GM10847 (cell line): ENCODE results near the gene HDAC7.

ENCODE experiments used
- POLR2A ChIP-seq: IDR thresholded peaks from 2 replicates; pipeline ENCODE4 v1.6.1; 2011; ENCODE audit not compliant: insufficient read length; ENCODE audit errors: extremely low read depth

The HDAC7 gene

GRCh38 chr12:47797441-47797840, 22.3 kb downstream of the HDAC7 start:
- TF ChIP-seq POLR2A: no peak

- TF ChIP-seq POLR2A: no peak
These were observed 23.8 kb downstream of the HDAC7 start for GRCh38 chr12:47795814-47796411.

DNA sequence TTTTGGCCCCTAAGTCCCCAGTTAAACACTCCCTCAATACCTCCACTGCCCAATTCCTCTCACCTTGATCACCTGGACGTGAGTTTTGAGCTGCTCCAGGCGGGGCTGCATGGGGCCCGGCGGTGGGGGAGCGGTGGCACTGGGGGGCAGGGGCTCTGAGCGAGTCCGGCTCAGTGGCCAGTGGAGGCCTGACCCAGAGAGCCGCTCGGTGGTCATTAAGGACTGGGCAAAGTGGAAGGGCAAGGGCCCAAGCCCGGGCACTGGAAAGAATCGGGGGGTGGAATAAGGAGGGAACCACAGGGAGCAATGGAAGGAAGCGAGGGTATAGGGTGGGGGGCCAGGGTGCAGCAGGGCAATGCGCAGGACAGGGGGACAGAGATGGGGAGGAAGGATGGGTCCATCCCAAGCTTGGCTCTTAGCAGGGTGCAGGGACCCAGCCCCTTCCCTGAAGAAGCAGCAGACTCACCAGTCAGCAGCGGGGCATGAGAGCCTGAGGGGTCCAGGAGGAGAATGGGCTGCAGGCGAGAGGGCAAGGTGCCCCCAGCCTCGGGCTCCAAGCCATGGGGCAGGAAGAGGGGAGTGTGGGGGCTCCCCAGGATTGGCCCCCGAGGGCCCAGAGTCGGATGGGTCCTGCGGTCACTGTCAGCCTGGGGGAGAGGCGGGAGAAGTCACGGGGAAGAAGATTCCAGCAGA, 24.4 kb downstream of the HDAC7 start:
- TF ChIP-seq POLR2A: no peak

GRCh38 chr12:47794679-47795078, 25.0 kb downstream of the HDAC7 start:
- TF ChIP-seq POLR2A: no peak

- no peak for TF ChIP-seq POLR2A
These were observed 26.6 kb downstream of the HDAC7 start for GRCh38 chr12:47793015-47793681.

GRCh38 chr12:47791874-47792273, 27.8 kb downstream of the HDAC7 start:
- TF ChIP-seq POLR2A: no peak

DNA sequence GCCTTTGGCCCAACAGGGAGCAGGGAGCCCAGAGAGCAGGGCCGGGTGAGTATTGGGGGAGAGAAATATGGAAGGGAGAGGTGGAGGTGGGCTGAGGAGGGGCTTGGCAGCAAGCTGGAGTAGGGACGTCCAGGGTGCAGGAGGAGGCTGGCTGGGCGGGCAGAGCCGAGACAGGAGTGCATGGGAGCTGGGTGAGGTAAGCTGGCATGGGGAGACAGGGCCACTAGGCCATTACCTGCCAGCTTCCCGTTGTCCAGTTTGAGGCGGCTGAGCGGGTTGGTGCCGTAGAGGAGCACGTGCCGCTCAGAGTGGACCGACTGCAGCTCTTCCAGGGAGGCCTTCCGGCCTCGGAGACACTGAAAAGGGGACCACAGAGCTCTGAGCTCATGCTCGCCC, 28.4 kb downstream of the HDAC7 start:
- TF ChIP-seq POLR2A: no peak

GRCh38 chr12:47790676-47791350, 28.9 kb downstream of the HDAC7 start:
- no peak for TF ChIP-seq POLR2A

- TF ChIP-seq POLR2A: no peak
These were observed 29.8 kb downstream of the HDAC7 start for GRCh38 chr12:47789712-47790489.

DNA sequence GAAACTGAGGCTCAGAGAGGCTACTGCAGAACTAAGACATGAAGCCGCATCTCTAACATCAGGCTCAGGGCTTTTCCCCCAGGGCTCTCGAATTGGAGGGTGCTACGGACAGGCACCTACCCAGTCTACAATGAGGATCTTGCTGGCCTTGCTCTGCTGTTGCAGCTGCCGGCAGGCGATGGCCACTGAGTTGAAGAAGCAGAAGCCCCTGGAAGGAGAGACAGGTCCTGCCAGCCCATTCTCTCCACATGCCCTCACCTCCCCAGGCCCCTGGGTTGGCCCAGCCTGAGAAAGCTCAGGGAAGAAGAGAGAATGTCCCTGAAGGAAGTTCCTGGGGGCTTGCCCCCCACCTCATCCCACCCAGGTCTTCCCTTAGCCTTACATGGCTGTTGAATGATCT, 30.6 kb downstream of the HDAC7 start:
- no peak for TF ChIP-seq POLR2A

DNA sequence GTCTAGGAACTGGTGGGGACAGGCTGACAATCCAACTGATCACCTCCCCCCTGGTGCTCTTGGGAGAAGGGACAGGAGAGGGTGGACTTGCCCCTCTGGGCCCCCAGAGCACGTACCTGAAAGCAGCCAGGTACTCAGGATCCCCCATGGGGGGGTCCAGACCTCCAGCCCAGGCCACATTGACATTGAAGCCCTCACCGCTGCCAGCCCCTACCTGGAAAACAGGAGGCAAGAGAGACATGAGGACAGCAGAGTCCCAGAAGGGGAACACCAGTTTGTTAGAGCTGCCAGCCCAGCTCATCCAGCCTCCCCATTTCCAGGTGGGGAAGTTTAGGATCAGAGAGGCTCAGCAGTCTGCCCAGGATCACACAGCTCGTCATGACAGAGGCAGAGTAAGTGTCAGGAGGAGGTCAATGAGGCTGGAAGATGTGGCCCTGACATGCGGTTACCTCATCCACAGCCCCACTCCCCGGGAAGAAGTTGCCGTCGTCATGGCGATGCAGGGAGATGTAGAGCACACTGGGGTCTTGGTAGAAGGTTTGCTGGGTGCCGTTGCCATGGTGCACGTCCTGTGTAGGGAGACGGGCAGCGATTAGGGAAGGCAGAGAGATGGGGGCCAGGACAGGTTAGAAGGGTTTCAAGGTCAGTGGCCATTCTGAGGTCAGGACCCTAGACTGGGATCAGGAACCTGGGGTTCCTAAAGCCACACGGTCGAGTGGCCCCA, 31.9 kb downstream of the HDAC7 start:
- TF ChIP-seq POLR2A: no peak

- no peak for TF ChIP-seq POLR2A
These were observed 32.9 kb downstream of the HDAC7 start for GRCh38 chr12:47786662-47787280.

DNA sequence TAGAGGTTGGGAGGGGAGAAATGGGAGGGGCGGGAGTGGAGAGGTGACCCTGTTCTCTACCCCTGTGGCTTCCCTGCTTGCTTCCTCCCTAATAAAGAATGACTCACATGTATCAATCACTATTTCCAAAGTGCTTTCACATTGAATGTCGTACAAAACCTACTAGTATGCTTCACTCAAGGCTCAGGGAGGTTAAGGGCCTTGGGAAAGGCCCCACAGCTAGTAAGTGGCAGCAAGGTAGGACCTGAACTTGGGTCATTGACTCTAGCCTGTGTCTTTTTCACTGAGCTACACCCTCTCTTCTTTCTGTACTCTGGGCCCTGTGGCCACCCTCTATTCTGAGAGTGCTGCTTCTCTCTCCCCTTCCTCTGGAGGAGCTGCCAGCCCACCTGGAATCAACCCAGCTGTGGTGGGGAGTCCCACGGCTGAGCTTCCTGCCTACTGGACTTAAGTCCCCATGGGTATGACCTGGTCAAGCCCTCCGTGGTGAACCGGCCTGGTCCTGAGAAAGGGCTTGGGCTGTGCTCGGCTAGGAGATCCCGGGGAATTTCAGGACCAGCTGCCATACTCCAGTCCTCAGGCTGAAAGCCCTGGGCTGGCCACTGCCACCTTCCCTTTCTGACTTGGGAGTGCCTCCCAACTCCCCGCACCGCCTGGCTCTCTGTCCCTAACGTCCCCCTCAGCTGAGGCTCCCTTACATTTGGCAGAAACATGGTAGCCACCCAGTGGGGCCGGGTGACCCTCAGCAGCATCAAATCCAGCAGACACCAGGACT, 33.6 kb downstream of the HDAC7 start:
- TF ChIP-seq POLR2A: no peak
